Effector memory CD4-positive, alpha-beta T cell (primary cell): ENCODE measurements around the gene KRTAP12-1.

Source experiments
- DNase-seq, 3 donors: peaks; one replicate each; pipeline ENCODE4 v3.0.0-alpha.2; 2020
- H3K27ac ChIP-seq: 2 replicates; pipeline ENCODE4 v1.7.0; 2013; ENCODE audit warnings: mild to moderate bottlenecking, low read length, moderate library complexity; ENCODE audit not compliant: insufficient read depth, poor library complexity, severe bottlenecking
- H3K27me3 ChIP-seq: replicated peaks from 2 replicates; pipeline ENCODE4 v1.7.0; 2013; ENCODE audit warnings: mild to moderate bottlenecking, low read length; ENCODE audit not compliant: insufficient read depth, control insufficient read depth, poor library complexity, severe bottlenecking
- H3K36me3 ChIP-seq: 2 replicates; pipeline ENCODE4 v1.7.0; 2013; ENCODE audit warnings: mild to moderate bottlenecking, low read length, moderate library complexity; ENCODE audit not compliant: control insufficient read depth, insufficient read depth
- H3K4me1 ChIP-seq: 2 replicates; pipeline ENCODE4 v1.7.0; 2013; ENCODE audit warnings: low read length, mild to moderate bottlenecking; ENCODE audit not compliant: control insufficient read depth, insufficient read depth, poor library complexity, severe bottlenecking
- H3K4me3 ChIP-seq: 2 replicates; pipeline ENCODE4 v1.7.0; 2013; ENCODE audit warnings: low read length, low read depth, mild to moderate bottlenecking; ENCODE audit not compliant: insufficient read depth, poor library complexity, severe bottlenecking
- H3K9me3 ChIP-seq: 2 replicates; pipeline ENCODE4 v1.7.0; 2013; ENCODE audit warnings: mild to moderate bottlenecking, low read length, moderate library complexity; ENCODE audit not compliant: control insufficient read depth

The KRTAP12-1 gene

GRCh38 chr21:44632067-44632466 lies 49.9 kb downstream of the KRTAP12-1 start:
- H3K27me3 ChIP-seq, result no peaks in the 10 kb centered on the region
- H3K4me1 ChIP-seq, result peaks cover 18% of the 10 kb centered on the region
- H3K27ac ChIP-seq, result no peak overlapping the region
- DNase-seq, result no peak
- no peak overlapping the region for H3K4me3 ChIP-seq
- no peaks in the 10 kb centered on the region for H3K36me3 ChIP-seq
- peaks cover 17% of the 10 kb centered on the region for H3K9me3 ChIP-seq
